CD8-positive, alpha-beta memory T cell (primary cell): ENCODE data around the gene VAV2. TPM values are rescaled to one million over a fixed set of nuclear protein-coding genes. Genes with fewer than 3 reads are reported as not detected.

Source experiments
- CTCF ChIA-PET: fragments of 350-600 bp; sonication (Branson Sonifier 250); formaldehyde crosslinking; loops from one replicate; lab custom pipeline; 2021; ENCODE audit warnings: antibody characterized with exemption; lab: Charles Lee
- POLR2A ChIA-PET: fragments of 350-600 bp; sonication (Branson Sonifier 250); formaldehyde crosslinking; loops from one replicate; lab custom pipeline; 2021; ENCODE audit warnings: antibody characterized with exemption; lab: Charles Lee
- DNase-seq, 5 donors: peaks; one replicate each; pipeline versions ENCODE4 v3.0.0 to v3.0.0-alpha.2; 2020 to 2022; ENCODE audit warnings: mixed read lengths in 1 of 5
- H3K27ac ChIP-seq: one replicate; pipeline ENCODE4 v1.7.0; 2013; ENCODE audit warnings: low read depth, mild to moderate bottlenecking, low read length, moderate library complexity
- H3K27me3 ChIP-seq: 2 replicates; pipeline ENCODE4 v1.7.0; 2013; ENCODE audit warnings: low read length, mild to moderate bottlenecking; ENCODE audit not compliant: insufficient read depth, poor library complexity, severe bottlenecking
- H3K36me3 ChIP-seq: 2 replicates; pipeline ENCODE4 v1.7.0; 2013; ENCODE audit warnings: mild to moderate bottlenecking, low read length, moderate library complexity; ENCODE audit not compliant: insufficient read depth
- H3K4me1 ChIP-seq: 2 replicates; pipeline ENCODE4 v1.7.0; 2013; ENCODE audit warnings: mild to moderate bottlenecking, low read length, moderate library complexity; ENCODE audit not compliant: insufficient read depth
- H3K4me3 ChIP-seq: 2 replicates; pipeline ENCODE4 v1.7.0; 2013; ENCODE audit warnings: mild to moderate bottlenecking, low read length
- H3K9me3 ChIP-seq: 2 replicates; pipeline ENCODE4 v1.7.0; 2013; ENCODE audit warnings: mild to moderate bottlenecking, low read length
- H3K27ac Mint-ChIP-seq, 8 donors: one replicate each; pipeline ENCODE4 v1.8.0; 2020 to 2021; ENCODE audit warnings: mixed read lengths in 8 of 8, mild to moderate bottlenecking in 6 of 8, inconsistent platforms in 3 of 8, moderate library complexity in 3 of 8
- H3K27me3 Mint-ChIP-seq, 2 donors: one replicate each; pipeline ENCODE4 v1.8.0; 2020 to 2021; ENCODE audit warnings: mixed read lengths in 2 of 2, mild to moderate bottlenecking in 1 of 2, moderate library complexity in 1 of 2
- H3K36me3 Mint-ChIP-seq, 3 donors: one replicate each; pipeline ENCODE4 v1.8.0; 2020 to 2021; ENCODE audit warnings: mixed read lengths in 3 of 3, inconsistent platforms in 1 of 3, mild to moderate bottlenecking in 1 of 3
- H3K4me1 Mint-ChIP-seq, 3 donors: one replicate each; pipeline ENCODE4 v1.8.0; 2020 to 2021; ENCODE audit warnings: mixed read lengths in 3 of 3, inconsistent platforms in 1 of 3, mild to moderate bottlenecking in 1 of 3
- H3K4me3 Mint-ChIP-seq, 7 donors: one replicate each; pipeline ENCODE4 v1.8.0; 2020 to 2021; ENCODE audit warnings: mixed read lengths in 7 of 7, mild to moderate bottlenecking in 6 of 7, moderate library complexity in 4 of 7, inconsistent platforms in 2 of 7
- H3K9me3 Mint-ChIP-seq, 5 donors: one replicate each; pipeline ENCODE4 v1.8.0; 2020 to 2022; ENCODE audit warnings: mixed read lengths in 5 of 5, mild to moderate bottlenecking in 3 of 5, moderate library complexity in 2 of 5, inconsistent platforms in 1 of 5
- polyA plus RNA-seq: library from polyadenylated mRNA; unstranded; fragments of 300-500 nt; fragmentation: Illumina TruSeq; gene quantifications from one replicate; pipeline ENCODE4 v1.2.3, GENCODE V29; 2021
- total RNA-seq, 2 experiments: library from RNA; stranded (reverse); gene quantifications; one replicate each; pipeline ENCODE4 v1.2.3, GENCODE V29; 2021

Gene VAV2
- total and polyA plus RNA-seq, 3 experiments from 2014 or later: 1.1 to 7.6 (median 6.0) TPM

DNA sequence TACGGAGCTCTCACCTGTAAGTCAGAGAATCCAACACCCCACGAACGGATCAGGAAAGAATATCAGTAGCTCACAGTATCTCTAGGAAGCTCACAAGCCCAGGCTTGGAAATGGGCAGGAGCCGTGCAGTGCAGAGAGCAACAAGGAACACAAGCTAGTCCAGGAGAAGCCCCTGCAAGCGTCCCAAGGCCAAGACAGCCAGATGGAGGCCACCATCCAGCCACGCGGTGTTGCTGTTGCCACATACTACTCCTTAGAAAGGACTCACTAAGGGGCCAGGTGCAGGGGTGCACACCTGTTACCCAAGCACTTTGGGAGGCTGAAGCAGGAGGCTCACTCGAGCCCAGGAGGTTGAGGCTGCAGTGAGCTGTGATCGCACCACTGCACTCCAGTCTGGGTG is 15.4 kb upstream of the VAV2 start:
- no peak overlapping the region for H3K27ac ChIP-seq
- H3K4me1 ChIP-seq: no peaks in the 10 kb centered on the region
- Mint-ChIP-seq H3K9me3 (peaks cover 0 to 4% (median 0%) of the 10 kb centered on the region in 5 donors), H3K27ac (no peak overlapping the region), H3K4me1 (no peaks in the 10 kb centered on the region), H3K4me3 (no peak overlapping the region), H3K27me3 (peaks cover 5 to 20% of the 10 kb centered on the region in 2 donors), H3K36me3 (no peaks in the 10 kb centered on the region)
- no peak overlapping the region for H3K4me3 ChIP-seq
- ChIA-PET POLR2A (no interaction called here), CTCF (interaction anchor here (1.1 kb wide), 1 partner anchor 13 kb away, joined by 3 read pairs; no protein-coding TSS in a partner anchor)
- no peak for DNase-seq
- no peaks in the 10 kb centered on the region for H3K36me3 ChIP-seq
- no peaks in the 10 kb centered on the region for H3K27me3 ChIP-seq
- no peaks in the 10 kb centered on the region for H3K9me3 ChIP-seq

DNA sequence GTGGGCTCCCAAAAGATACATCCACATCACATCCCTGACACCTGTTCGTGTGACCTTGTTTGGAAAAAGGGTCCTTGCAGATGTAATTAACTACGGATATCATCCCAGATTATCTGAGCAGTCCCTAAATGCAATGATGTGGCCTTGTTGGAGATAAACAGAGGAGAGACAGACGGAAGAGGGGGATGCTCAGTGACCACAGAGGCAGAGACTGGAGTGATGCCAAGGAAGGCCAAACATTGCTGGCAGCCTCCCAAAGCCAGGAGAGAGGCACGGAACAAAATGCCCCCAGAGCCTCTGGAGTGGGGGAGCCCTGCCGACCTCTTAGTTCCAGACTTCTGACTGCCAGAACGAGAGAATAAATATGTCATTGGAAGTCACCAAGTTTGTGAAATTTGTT is 15.0 kb upstream of the VAV2 start:
- H3K27me3 ChIP-seq: no peaks in the 10 kb centered on the region
- no peak overlapping the region for H3K4me3 ChIP-seq
- no peaks in the 10 kb centered on the region for H3K9me3 ChIP-seq
- no peak for DNase-seq
- ChIA-PET POLR2A (interaction anchor here (0.8 kb wide), 1 partner anchor 803 kb away, joined by 4 read pairs; no protein-coding TSS in a partner anchor), CTCF (interaction anchor here (1.1 kb wide), 1 partner anchor 12 kb away, joined by 3 read pairs; no protein-coding TSS in a partner anchor)
- H3K27ac ChIP-seq: no peak overlapping the region
- Mint-ChIP-seq H3K36me3 (no peaks in the 10 kb centered on the region), H3K9me3 (peaks cover 0 to 4% (median 0%) of the 10 kb centered on the region in 5 donors), H3K4me3 (no peak overlapping the region), H3K4me1 (no peaks in the 10 kb centered on the region), H3K27ac (no peak overlapping the region), H3K27me3 (peaks cover 7 to 24% of the 10 kb centered on the region in 2 donors)
- no peaks in the 10 kb centered on the region for H3K36me3 ChIP-seq
- no peaks in the 10 kb centered on the region for H3K4me1 ChIP-seq

DNA sequence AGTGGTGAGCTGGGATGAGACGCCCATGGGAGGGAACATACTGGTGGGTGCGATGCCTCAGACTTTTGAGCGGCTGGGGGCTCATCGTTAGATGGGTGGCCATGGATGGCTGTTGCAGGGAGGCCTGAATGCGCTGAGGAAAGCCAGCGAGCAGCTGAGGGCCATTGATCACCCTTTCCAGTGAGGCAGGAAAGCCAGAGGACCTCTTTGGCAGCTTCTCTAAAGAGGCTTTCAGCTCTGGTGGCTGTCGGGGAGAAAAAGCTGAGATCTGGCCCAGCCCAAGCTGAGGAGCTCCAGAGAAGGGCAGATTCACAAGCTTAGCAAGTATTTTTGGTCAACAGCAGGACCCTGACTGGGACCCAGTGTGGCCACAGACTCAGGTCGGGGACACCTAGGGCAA is 13.3 kb upstream of the VAV2 start:
- Histone ChIP-seq H3K9me3 (no peaks in the 10 kb centered on the region), H3K27ac (no peak overlapping the region), H3K27me3 (no peaks in the 10 kb centered on the region), H3K36me3 (no peaks in the 10 kb centered on the region), H3K4me1 (no peaks in the 10 kb centered on the region), H3K4me3 (no peak overlapping the region)
- no peak overlapping the region for H3K27ac Mint-ChIP-seq
- peaks cover 7 to 25% of the 10 kb centered on the region in 2 donors for H3K27me3 Mint-ChIP-seq
- peak in 1 of 5 donors; percentile 21 for DNase-seq
- no peak overlapping the region for H3K4me3 Mint-ChIP-seq
- H3K36me3 Mint-ChIP-seq: no peaks in the 10 kb centered on the region
- H3K9me3 Mint-ChIP-seq: no peaks in the 10 kb centered on the region
- ChIA-PET CTCF (interaction anchor here (1.1 to 2.0 kb wide), 2 partner anchors 12 to 20 kb away, joined by 3 to 6 read pairs; partner anchors contain the start of gene BRD3OS), POLR2A (no interaction called here)
- H3K4me1 Mint-ChIP-seq: no peaks in the 10 kb centered on the region

DNA sequence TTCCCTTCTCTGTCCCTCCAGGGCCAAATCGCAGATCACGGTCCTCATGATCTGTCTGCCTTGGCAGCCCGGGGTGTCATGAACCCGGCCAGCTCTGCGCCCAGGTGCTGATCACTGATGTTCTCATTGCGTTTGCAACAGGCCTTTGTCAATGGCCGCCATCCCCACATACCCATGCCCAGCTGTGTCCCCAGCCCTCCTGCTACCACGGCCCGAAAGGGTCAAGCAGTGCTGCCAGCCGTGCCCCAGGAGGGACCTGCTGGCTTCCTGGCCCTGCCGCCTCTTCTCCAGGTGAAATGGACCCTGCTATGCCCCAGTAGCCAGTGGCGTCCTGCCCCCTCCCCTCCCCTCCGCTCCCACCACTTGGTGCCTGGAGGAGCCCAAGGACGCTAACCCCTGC is 12.8 kb upstream of the VAV2 start:
- ChIA-PET POLR2A (no interaction called here), CTCF (interaction anchor here (2.0 kb wide), 1 partner anchor 11 kb away, joined by 6 read pairs; no protein-coding TSS in a partner anchor)
- Mint-ChIP-seq H3K4me3 (no peak overlapping the region), H3K4me1 (no peaks in the 10 kb centered on the region), H3K36me3 (no peaks in the 10 kb centered on the region), H3K9me3 (no peaks in the 10 kb centered on the region), H3K27ac (no peak overlapping the region), H3K27me3 (peaks cover 10 to 30% of the 10 kb centered on the region in 2 donors)
- Histone ChIP-seq H3K36me3 (no peaks in the 10 kb centered on the region), H3K27me3 (no peaks in the 10 kb centered on the region), H3K27ac (no peak overlapping the region), H3K4me3 (no peak overlapping the region), H3K4me1 (no peaks in the 10 kb centered on the region), H3K9me3 (no peaks in the 10 kb centered on the region)
- DNase-seq: no peak

DNA sequence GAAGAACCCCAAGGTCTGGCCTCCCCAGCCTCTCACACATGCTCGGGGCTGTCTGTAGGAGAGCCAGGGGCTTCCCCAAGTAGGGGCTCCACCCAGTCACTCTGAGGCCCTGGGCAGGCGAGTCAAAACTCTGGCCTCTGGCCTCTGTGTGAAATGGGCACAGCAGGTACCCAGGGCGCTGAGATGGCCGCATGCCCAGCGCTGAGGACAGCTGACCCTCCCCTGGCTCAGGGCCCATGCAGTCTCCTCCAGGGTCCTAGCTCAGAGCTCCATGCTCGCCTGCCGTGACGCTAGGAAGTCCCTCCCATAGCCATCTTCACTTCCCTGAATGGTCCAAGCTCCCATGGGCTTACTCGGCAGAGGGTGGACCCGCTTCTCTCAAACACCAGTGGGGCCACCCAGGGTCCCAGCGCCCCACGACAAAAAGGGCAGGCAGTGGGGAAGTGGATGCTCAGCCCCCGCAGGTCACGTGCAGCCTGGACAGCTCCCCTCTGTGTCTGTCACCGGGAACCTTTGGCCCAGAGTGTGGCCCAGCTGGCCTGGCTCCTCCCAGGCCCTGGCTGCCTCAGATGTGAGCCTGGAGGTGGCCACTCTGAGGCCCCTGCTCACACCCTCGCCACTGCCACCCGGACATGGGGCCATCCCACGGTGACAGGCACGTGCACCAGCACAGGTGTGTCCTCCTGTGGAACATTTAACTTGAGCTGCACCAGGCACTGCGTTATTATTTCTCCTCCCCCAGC is 12.2 kb upstream of the VAV2 start:
- no peak for DNase-seq
- H3K27me3 Mint-ChIP-seq: peaks cover 12 to 32% of the 10 kb centered on the region in 2 donors
- no peak overlapping the region for H3K4me3 Mint-ChIP-seq
- H3K27ac Mint-ChIP-seq: no peak overlapping the region
- H3K4me1 Mint-ChIP-seq: no peaks in the 10 kb centered on the region
- CTCF ChIA-PET: interaction anchor here (2.0 kb wide), 1 partner anchor 11 kb away, joined by 6 read pairs; no protein-coding TSS in a partner anchor
- H3K36me3 ChIP-seq: no peaks in the 10 kb centered on the region
- H3K27me3 ChIP-seq: no peaks in the 10 kb centered on the region
- H3K27ac ChIP-seq: no peak overlapping the region
- no peaks in the 10 kb centered on the region for H3K9me3 Mint-ChIP-seq
- H3K4me1 ChIP-seq: no peaks in the 10 kb centered on the region
- no peak overlapping the region for H3K4me3 ChIP-seq
- no peaks in the 10 kb centered on the region for H3K9me3 ChIP-seq
- POLR2A ChIA-PET: no interaction called here
- H3K36me3 Mint-ChIP-seq: no peaks in the 10 kb centered on the region

DNA sequence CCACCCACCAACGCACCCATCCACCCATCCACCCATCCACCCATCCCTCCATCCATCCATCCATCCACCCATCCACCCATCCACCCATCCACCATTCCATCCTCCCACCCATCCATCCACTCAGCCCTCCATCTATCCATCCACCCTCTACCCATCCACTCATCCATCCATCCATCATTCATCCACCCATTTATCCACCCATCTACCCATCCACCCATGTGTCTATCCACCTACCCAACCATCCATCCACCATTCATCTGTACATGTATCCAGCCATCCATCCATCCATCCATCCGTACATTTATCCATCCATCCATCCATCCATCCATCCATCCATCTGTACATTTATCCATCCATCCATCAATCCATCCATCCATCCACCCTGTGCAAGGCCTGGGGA is 11.1 kb upstream of the VAV2 start:
- no peaks in the 10 kb centered on the region for H3K27me3 ChIP-seq
- Mint-ChIP-seq H3K4me3 (no peak overlapping the region), H3K27ac (no peak overlapping the region), H3K27me3 (peaks cover 12 to 29% of the 10 kb centered on the region in 2 donors), H3K36me3 (no peaks in the 10 kb centered on the region), H3K9me3 (no peaks in the 10 kb centered on the region), H3K4me1 (no peaks in the 10 kb centered on the region)
- CTCF ChIA-PET: no interaction called here
- no peaks in the 10 kb centered on the region for H3K36me3 ChIP-seq
- POLR2A ChIA-PET: no interaction called here
- no peaks in the 10 kb centered on the region for H3K4me1 ChIP-seq
- no peak overlapping the region for H3K27ac ChIP-seq
- no peaks in the 10 kb centered on the region for H3K9me3 ChIP-seq
- no peak overlapping the region for H3K4me3 ChIP-seq
- DNase-seq: no peak

DNA sequence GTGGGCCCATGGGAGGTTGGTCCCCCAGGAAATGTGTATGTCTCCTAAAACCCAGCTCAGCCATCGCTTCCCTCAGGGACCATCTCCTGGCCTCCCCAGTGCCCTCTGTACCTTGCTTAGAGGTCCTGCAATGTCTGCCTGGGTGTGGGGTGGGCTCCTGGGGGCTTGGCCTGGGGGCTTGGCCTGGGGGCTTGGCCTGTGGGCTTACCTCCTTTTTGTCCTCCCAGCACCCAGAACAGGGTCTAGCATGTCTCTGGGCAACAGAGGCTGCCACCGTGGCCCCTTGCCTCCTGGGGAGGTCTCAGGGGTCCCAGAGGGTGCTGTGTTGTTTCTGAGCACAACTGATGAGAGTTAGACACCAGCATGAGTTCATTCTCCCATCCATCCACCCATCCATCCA is 10.7 kb upstream of the VAV2 start:
- Histone ChIP-seq H3K27ac (no peak overlapping the region), H3K27me3 (no peaks in the 10 kb centered on the region), H3K4me3 (no peak overlapping the region), H3K4me1 (no peaks in the 10 kb centered on the region), H3K9me3 (no peaks in the 10 kb centered on the region), H3K36me3 (no peaks in the 10 kb centered on the region)
- Mint-ChIP-seq H3K4me3 (no peak overlapping the region), H3K27me3 (peaks cover 12 to 28% of the 10 kb centered on the region in 2 donors), H3K36me3 (no peaks in the 10 kb centered on the region), H3K27ac (no peak overlapping the region), H3K9me3 (no peaks in the 10 kb centered on the region), H3K4me1 (no peaks in the 10 kb centered on the region)
- ChIA-PET CTCF (interaction anchor here (1.3 kb wide), 1 partner anchor 9 kb away, joined by 3 read pairs; no protein-coding TSS in a partner anchor), POLR2A (no interaction called here)
- no peak for DNase-seq

DNA sequence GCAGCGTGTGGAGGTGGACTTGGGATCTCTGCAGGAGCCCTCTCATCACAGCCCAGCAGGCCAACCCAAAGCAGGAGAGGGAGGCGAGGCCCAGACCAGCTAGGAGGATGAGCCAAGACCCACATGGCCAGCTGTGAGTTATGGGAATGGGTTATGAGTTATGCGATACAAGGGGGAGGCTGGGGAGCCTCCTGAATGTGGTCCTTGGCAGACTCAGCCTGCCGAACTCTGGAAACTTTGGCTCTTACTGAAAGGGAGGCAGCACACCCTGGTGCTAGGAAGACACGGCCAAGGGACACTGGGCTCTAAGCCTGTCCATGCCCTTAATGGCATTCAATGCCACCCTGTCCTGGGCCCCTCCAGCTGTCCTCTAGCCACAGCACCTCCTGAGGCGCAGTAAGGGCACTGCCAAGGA is 7.7 kb upstream of the VAV2 start:
- Mint-ChIP-seq H3K36me3 (no peaks in the 10 kb centered on the region), H3K4me1 (no peaks in the 10 kb centered on the region), H3K27me3 (peaks cover 9 to 16% of the 10 kb centered on the region in 2 donors), H3K9me3 (no peaks in the 10 kb centered on the region), H3K4me3 (no peak overlapping the region), H3K27ac (no peak overlapping the region)
- Histone ChIP-seq H3K9me3 (no peaks in the 10 kb centered on the region), H3K27me3 (no peaks in the 10 kb centered on the region), H3K36me3 (no peaks in the 10 kb centered on the region), H3K4me3 (no peak overlapping the region), H3K27ac (no peak overlapping the region), H3K4me1 (no peaks in the 10 kb centered on the region)
- ChIA-PET POLR2A (no interaction called here), CTCF (interaction anchor here (1.2 kb wide), 1 partner anchor 206 kb away, joined by 3 read pairs; no protein-coding TSS in a partner anchor)
- DNase-seq: no peak
